ENCODE measurements around the gene HSPD1. TPM values are rescaled to one million over a fixed set of nuclear protein-coding genes. Genes with fewer than 3 reads are reported as not detected.

The HSPD1 gene
- total and polyA plus RNA-seq, 9 donors: 146 to 343 (median 192) TPM

DNA sequence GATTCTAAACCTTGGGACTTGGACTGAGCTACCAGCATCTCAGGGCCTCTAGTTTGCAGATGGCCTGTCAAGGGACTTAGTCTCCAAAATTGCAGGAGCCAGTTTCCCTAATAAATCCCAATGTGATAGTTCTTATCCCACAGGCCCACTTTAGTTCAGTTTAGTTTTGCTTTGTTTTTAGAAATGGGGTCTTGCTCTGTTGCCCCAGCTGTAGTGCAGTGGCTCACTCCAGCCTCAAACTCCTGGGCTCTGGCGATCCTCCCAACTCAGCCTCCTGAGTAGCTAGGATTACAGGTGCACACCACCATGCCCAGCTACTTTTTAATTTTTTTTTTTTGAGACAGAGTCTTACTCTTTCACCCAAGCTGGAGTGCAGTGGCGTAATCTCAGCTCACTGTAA is 62.3 kb downstream of the HSPD1 start:
- H3K36me3 ChIP-seq: no peaks in the 10 kb centered on the region
- no peak overlapping the region for H3K4me3 ChIP-seq
- 95 to 98% (median 96%) methylated on average over 2 of the region's 2 CpGs for WGBS, 3 donors
- no peaks in the 10 kb centered on the region for H3K9me3 ChIP-seq
- peaks cover 6% of the 10 kb centered on the region for H3K4me1 ChIP-seq (ENCODE audit: insufficient read depth)
- no peaks in the 10 kb centered on the region for H3K27me3 ChIP-seq
- TF ChIP-seq EP300 (IDR thresholded peaks at IDR 0.05): no peak
- TF ChIP-seq, protein P1, sequence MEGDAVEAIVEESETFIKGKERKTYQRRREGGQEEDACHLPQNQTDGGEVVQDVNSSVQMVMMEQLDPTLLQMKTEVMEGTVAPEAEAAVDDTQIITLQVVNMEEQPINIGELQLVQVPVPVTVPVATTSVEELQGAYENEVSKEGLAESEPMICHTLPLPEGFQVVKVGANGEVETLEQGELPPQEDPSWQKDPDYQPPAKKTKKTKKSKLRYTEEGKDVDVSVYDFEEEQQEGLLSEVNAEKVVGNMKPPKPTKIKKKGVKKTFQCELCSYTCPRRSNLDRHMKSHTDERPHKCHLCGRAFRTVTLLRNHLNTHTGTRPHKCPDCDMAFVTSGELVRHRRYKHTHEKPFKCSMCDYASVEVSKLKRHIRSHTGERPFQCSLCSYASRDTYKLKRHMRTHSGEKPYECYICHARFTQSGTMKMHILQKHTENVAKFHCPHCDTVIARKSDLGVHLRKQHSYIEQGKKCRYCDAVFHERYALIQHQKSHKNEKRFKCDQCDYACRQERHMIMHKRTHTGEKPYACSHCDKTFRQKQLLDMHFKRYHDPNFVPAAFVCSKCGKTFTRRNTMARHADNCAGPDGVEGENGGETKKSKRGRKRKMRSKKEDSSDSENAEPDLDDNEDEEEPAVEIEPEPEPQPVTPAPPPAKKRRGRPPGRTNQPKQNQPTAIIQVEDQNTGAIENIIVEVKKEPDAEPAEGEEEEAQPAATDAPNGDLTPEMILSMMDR (IDR thresholded peaks at IDR 0.05): no peak
- TF ChIP-seq POLR2A (IDR thresholded peaks at IDR 0.05): no peak
- intact Hi-C loops (cut with DNase I): loop anchor here in 2 of 4 donors (5.0 to 10.0 kb wide), 2 partner anchors 57 to 1620 kb away; partner anchors contain the start of gene HSPD1 (in 1 of the 2)
- no peak for DNase-seq
- no peak overlapping the region for H3K27ac ChIP-seq

Small RNA genes within 50 kb of the gene (small RNA-seq; reads per million reads assigned to genes)
- gene AC020550.1 (not detected), gene RNU6-1029P (not detected)

Other genes starting within 250 kb of the HSPD1 start
- gene ANKRD44, start 189.1 kb downstream of the HSPD1 start, total RNA-seq: 10 to 100 TPM in 6 of 7 donors, 1 to 10 TPM in 1; 9.2 to 60.0 (median 11.5) TPM
- gene ANKRD44, start 189.1 kb downstream of the HSPD1 start, polyA plus RNA-seq: 10 to 100 TPM in 1 of 2 donors, 1 to 10 TPM in 1; 2.6 to 10.1 TPM
- gene SF3B1, start 64.8 kb downstream of the HSPD1 start, total RNA-seq: 100 to 1,000 TPM; 190 to 336 (median 245) TPM
- 100 to 1,000 TPM; 189 to 245 TPM for gene SF3B1, start 64.8 kb downstream of the HSPD1 start, polyA plus RNA-seq
- 10 to 100 TPM; 16.4 to 23.1 (median 18.4) TPM for gene COQ10B, start 46.3 kb downstream of the HSPD1 start, total RNA-seq
- gene COQ10B, start 46.3 kb downstream of the HSPD1 start, polyA plus RNA-seq: 10 to 100 TPM; 12.8 to 16.0 TPM
- gene HSPE1, start 539 bp upstream of the HSPD1 start, total RNA-seq: 100 to 1,000 TPM in 1 of 7 donors, 10 to 100 TPM in 6; 57.8 to 110 (median 69.5) TPM
- gene HSPE1, start 539 bp upstream of the HSPD1 start, polyA plus RNA-seq: 100 to 1,000 TPM in 1 of 2 donors, 10 to 100 TPM in 1; 67.2 to 128 TPM
- 10 to 100 TPM; 18.7 to 36.2 (median 25.5) TPM for gene MOB4, start 16.2 kb upstream of the HSPD1 start, total RNA-seq
- gene MOB4, start 16.2 kb upstream of the HSPD1 start, polyA plus RNA-seq: 10 to 100 TPM; 19.4 to 25.8 TPM
- gene RFTN2, start 175.7 kb upstream of the HSPD1 start, total RNA-seq: 10 to 100 TPM in 6 of 7 donors, 1 to 10 TPM in 1; 9.7 to 22.1 (median 15.3) TPM
- gene RFTN2, start 175.7 kb upstream of the HSPD1 start, polyA plus RNA-seq: 10 to 100 TPM in 1 of 2 donors, 1 to 10 TPM in 1; 8.1 to 13.4 TPM
- 1 to 10 TPM; 3.2 to 7.7 (median 5.0) TPM for gene MARS2, start 205.5 kb upstream of the HSPD1 start, total RNA-seq
- gene MARS2, start 205.5 kb upstream of the HSPD1 start, polyA plus RNA-seq: 1 to 10 TPM; 1.8 to 4.7 TPM

Data from ovary (tissue), 9 donors.